HG03103 (cell line): ENCODE measurements around the gene FKBP11.

Source experiments
- ATAC-seq: cut with Tn5 transposase; IDR thresholded peaks from one replicate; pipeline ENCODE4 v1.9.1; 2021; ENCODE audit warnings: low read depth; ENCODE audit not compliant: unreplicated experiment

Gene FKBP11

GRCh38 chr12:48925304-48926011, at the start of gene FKBP11:
Gene FKBP11, minus strand, starts transcription at chr12:48925492. Its CDS starts 64 bp downstream, at chr12:48925428.
- no peak for ATAC-seq

GRCh38 chr12:48973941-48974673, 48.8 kb upstream of the FKBP11 start:
- ATAC-seq, result no peak

- ATAC-seq, result no peak
Measured at GRCh38 chr12:48973531-48973930, 48.2 kb upstream of the FKBP11 start.

GRCh38 chr12:48972952-48973483, 47.7 kb upstream of the FKBP11 start:
- no peak for ATAC-seq

GRCh38 chr12:48972213-48972951, 47.1 kb upstream of the FKBP11 start:
- ATAC-seq, result no peak

- no peak for ATAC-seq
Measured at GRCh38 chr12:48970702-48971334, 45.5 kb upstream of the FKBP11 start.

- ATAC-seq, result no peak
Measured at GRCh38 chr12:48969833-48970701, 44.8 kb upstream of the FKBP11 start.

GRCh38 chr12:48969160-48969771, 44.0 kb upstream of the FKBP11 start:
- ATAC-seq, result no peak

- no peak for ATAC-seq
Measured at GRCh38 chr12:48968467-48968866, 43.2 kb upstream of the FKBP11 start.

GRCh38 chr12:48967991-48968390, 42.7 kb upstream of the FKBP11 start:
- no peak for ATAC-seq

- ATAC-seq, result no peak
Measured at GRCh38 chr12:48966177-48966895, 41.0 kb upstream of the FKBP11 start.

GRCh38 chr12:48965298-48965838, 40.1 kb upstream of the FKBP11 start:
- ATAC-seq, result no peak

GRCh38 chr12:48961801-48962200, 36.5 kb upstream of the FKBP11 start:
- ATAC-seq, result no peak

- no peak for ATAC-seq
Measured at GRCh38 chr12:48961331-48961730, 36.0 kb upstream of the FKBP11 start.

GRCh38 chr12:48960834-48961233, 35.5 kb upstream of the FKBP11 start:
- ATAC-seq, result no peak

- ATAC-seq, result no peak
Measured at GRCh38 chr12:48958049-48958388, 32.7 kb upstream of the FKBP11 start.

GRCh38 chr12:48957141-48958048, 32.1 kb upstream of the FKBP11 start, which contains the start of gene ARF3:
Gene ARF3, minus strand, starts transcription at chr12:48957487. Its CDS starts 16,392 bp downstream, at chr12:48941095.
- peak; percentile 87 for ATAC-seq
